Lower leg skin (tissue), 4 donors: Measurements from ENCODE around the gene WBP11. TPM values are rescaled to one million over a fixed set of nuclear protein-coding genes. Genes with fewer than 3 reads are reported as not detected.

Experiments
- DNase-seq, 2 donors: peaks; one replicate each; pipeline ENCODE4 v3.0.0-alpha.2; 2019; ENCODE audit warnings: low spot score in 2 of 2
- H3K4me3 ChIP-seq: fragments of 200-600 bp; sonication (generic); 2 replicates; pipeline ENCODE4 v1.5.1; 2017; ENCODE audit warnings: mild to moderate bottlenecking, low read depth; ENCODE audit not compliant: poor library complexity, severe bottlenecking
- POLR2A ChIP-seq, 2 donors: fragments of 450-650 bp; IDR thresholded peaks; one replicate each; pipeline ENCODE4 v1.6.1; 2016 to 2017; ENCODE audit warnings: antibody characterized with exemption in 2 of 2, mild to moderate bottlenecking in 1 of 2, moderate library complexity in 1 of 2
- WGBS, 2 donors: methylation state at CpG; one replicate each; pipeline ENCODE4 v1.1.5; 2018; 5-methylcytosine and 5-hydroxymethylcytosine counted together
- intact Hi-C: fragments of 100-400 bp; cut with DNase I; formaldehyde crosslinking; loops from one replicate; pipeline ENCODE4 v1.15.0; 2023; ENCODE audit warnings: low total_unique reads
- total RNA-seq, 4 donors: library from RNA; depleted of rRNA; stranded (reverse); fragments of >200 nt; gene quantifications; one replicate each; pipeline ENCODE4 v1.1.0, GENCODE V29; 2016
- TF ChIP-seq, protein P1 (sequence below), 3 donors: fragments of 450-650 bp; IDR thresholded peaks; one replicate each; pipeline ENCODE4 v1.5.1; 2016; ENCODE audit warnings: antibody characterized with exemption in 3 of 3, mild to moderate bottlenecking in 3 of 3, moderate library complexity in 2 of 3

The WBP11 gene
- total RNA-seq, 4 donors from 2014 or later = 12.1 to 23.2 (median 21.0) TPM

DNA sequence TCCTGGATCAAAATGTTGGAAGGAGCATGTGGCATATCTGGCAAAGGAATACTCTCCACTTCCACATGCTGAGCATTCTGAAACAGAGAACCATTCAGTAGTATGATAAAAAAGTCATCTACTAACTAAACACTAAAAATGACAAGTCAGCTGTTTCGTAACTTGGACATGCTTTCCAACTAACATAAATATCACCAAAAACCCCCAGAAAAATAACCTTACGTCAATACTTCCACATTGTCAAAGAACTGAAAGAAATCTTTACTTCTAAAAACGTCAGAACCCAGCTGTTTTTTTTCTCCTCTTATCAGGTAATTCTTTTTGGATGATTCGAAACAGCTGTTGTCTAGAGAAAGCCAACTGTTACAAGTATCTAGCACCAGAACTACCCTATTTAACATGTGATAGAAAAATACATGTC, 8.2 kb downstream of the WBP11 start:
- DNase-seq = no peak
- no peak overlapping the region for H3K4me3 ChIP-seq
- 79% methylated on average over 4 of the region's 4 CpGs for WGBS, 2 donors
- intact Hi-C loops = no loop called here
- TF ChIP-seq POLR2A (IDR thresholded peaks at IDR 0.05) = no peak
- TF ChIP-seq, protein P1, sequence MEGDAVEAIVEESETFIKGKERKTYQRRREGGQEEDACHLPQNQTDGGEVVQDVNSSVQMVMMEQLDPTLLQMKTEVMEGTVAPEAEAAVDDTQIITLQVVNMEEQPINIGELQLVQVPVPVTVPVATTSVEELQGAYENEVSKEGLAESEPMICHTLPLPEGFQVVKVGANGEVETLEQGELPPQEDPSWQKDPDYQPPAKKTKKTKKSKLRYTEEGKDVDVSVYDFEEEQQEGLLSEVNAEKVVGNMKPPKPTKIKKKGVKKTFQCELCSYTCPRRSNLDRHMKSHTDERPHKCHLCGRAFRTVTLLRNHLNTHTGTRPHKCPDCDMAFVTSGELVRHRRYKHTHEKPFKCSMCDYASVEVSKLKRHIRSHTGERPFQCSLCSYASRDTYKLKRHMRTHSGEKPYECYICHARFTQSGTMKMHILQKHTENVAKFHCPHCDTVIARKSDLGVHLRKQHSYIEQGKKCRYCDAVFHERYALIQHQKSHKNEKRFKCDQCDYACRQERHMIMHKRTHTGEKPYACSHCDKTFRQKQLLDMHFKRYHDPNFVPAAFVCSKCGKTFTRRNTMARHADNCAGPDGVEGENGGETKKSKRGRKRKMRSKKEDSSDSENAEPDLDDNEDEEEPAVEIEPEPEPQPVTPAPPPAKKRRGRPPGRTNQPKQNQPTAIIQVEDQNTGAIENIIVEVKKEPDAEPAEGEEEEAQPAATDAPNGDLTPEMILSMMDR (IDR thresholded peaks at IDR 0.05) = no peak

DNA sequence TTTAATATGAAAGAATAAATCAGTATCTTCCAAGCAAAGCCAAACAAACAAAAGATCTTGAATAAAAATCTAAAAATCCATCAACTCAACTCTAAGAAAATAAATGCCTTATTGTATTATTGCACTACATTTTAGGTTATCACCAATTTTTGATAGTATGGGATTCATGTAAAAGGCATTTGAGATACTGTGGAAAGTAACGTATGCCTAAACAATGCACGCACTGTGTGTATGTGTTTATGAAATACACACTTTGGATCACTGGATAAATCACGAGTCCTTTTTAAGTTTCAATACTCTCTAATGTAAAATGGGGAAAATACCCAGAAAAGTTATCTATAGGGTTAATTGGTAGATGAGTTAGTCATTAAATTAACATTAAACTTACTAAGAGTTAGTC, 17.7 kb downstream of the WBP11 start:
- 93 to 96% methylated on average over 3 of the region's 3 CpGs for WGBS, 2 donors
- no peak for TF ChIP-seq POLR2A (IDR thresholded peaks at IDR 0.05)
- TF ChIP-seq, protein P1 (IDR thresholded peaks at IDR 0.05) = no peak
- intact Hi-C loops = no loop called here
- DNase-seq = no peak
- H3K4me3 ChIP-seq = no peak overlapping the region

DNA sequence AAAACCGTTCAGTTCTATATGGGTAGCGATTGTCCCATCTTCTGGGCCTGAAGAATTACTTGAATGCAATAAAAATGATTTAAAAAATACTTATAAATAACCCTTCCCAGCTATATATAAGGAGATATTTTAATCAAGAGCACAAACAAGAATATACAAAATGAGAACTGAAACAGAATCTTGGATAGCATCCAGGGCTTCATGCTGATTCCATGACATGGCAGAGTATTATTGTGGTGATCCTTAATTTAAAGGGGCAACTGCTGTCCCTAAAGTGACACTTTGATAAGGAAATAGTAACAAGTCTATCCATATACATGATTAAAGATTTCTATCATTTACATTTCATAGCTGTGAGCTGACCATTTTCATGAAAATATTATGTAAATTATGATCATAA, 18.8 kb downstream of the WBP11 start:
- no peak overlapping the region for H3K4me3 ChIP-seq
- no peak for TF ChIP-seq POLR2A (IDR thresholded peaks at IDR 0.05)
- TF ChIP-seq, protein P1 (IDR thresholded peaks at IDR 0.05) = no peak
- DNase-seq = no peak
- 89 to 95% methylated on average over 2 of the region's 2 CpGs for WGBS, 2 donors
- intact Hi-C loops = no loop called here

DNA sequence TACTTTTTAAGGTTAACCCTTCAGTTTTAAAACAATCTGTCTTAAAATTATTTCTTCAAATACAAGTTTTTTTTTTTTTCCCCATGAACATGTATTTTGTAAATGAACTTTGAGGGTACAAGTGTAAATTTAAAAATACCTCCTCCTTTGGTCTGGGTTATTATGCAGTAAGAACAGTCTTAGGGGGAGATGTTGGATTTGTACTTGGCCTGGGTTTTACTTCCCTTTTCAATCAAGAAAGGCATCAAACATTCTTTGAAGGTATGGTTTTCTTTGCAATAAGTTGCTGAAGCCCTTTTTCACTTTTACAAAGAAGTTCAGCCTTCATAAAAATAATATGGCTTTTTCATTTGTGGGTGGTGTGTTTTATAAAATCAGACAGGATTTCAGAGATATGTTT, 20.5 kb downstream of the WBP11 start:
- TF ChIP-seq, protein P1 (IDR thresholded peaks at IDR 0.05) = no peak
- no peak for TF ChIP-seq POLR2A (IDR thresholded peaks at IDR 0.05)
- no peak overlapping the region for H3K4me3 ChIP-seq
- intact Hi-C loops = no loop called here

DNA sequence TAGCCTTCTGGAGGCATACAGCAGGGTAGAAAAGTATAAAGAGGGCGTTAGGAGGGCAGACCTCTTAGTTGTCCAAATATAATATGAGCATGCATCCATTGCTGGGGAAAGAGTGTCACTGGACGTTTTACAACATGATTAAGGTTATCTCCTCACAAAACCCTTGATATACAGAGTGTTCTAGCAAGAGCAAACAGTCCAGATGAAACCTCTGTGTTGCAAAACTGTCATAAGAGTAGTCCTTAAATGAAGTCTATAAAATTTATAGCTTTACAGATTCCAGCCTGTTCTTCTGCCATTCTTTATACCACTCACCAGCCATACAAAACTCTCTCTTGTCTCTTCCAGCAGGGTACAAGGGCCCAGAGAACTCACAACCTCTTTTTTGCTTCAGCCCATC, 21.7 kb downstream of the WBP11 start:
- H3K4me3 ChIP-seq = no peak overlapping the region
- intact Hi-C loops = no loop called here
- 69 to 85% methylated on average over 2 of the region's 2 CpGs for WGBS, 2 donors
- DNase-seq = no peak
- TF ChIP-seq POLR2A (IDR thresholded peaks at IDR 0.05) = no peak
- TF ChIP-seq, protein P1 (IDR thresholded peaks at IDR 0.05) = no peak

More for the DNA sequence above, 20.5 kb downstream of the WBP11 start:
- no peak for DNase-seq

DNA sequence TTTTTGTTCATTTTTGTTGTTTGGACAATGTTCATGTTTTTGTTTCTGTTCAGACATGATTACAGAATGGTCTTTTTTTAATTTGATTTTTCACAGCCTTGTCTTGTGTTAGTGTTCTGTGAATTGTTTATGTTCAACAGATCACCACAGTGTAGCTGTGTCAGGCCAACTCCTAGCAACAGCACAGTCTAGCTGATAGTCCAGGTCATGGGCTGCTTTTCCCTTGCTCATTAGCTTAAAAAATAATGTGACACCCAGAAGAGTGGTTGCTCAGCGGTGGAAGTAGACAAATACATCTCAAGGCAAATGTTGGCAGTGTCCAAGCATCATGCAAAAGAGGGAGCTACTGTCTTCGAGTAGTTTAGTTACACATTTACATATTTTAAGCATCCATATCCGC, 22.4 kb downstream of the WBP11 start:
- intact Hi-C loops = no loop called here
- WGBS, 2 donors = 92 to 93% methylated on average over 3 of the region's 3 CpGs
- no peak for DNase-seq
- H3K4me3 ChIP-seq = no peak overlapping the region
- TF ChIP-seq POLR2A (IDR thresholded peaks at IDR 0.05) = no peak
- TF ChIP-seq, protein P1 (IDR thresholded peaks at IDR 0.05) = no peak
